ENCODE results near the gene LIMS2. TPM values are rescaled to one million over a fixed set of nuclear protein-coding genes. Genes with fewer than 3 reads are reported as not detected.

The LIMS2 gene
- total and polyA plus RNA-seq, 7 donors: 9.3 to 31.8 (median 16.4) TPM

- TF ChIP-seq, protein P1, sequence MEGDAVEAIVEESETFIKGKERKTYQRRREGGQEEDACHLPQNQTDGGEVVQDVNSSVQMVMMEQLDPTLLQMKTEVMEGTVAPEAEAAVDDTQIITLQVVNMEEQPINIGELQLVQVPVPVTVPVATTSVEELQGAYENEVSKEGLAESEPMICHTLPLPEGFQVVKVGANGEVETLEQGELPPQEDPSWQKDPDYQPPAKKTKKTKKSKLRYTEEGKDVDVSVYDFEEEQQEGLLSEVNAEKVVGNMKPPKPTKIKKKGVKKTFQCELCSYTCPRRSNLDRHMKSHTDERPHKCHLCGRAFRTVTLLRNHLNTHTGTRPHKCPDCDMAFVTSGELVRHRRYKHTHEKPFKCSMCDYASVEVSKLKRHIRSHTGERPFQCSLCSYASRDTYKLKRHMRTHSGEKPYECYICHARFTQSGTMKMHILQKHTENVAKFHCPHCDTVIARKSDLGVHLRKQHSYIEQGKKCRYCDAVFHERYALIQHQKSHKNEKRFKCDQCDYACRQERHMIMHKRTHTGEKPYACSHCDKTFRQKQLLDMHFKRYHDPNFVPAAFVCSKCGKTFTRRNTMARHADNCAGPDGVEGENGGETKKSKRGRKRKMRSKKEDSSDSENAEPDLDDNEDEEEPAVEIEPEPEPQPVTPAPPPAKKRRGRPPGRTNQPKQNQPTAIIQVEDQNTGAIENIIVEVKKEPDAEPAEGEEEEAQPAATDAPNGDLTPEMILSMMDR (IDR thresholded peaks at IDR 0.05): peak; percentile 90
- WGBS, 3 donors: 4 to 6% (median 6%) methylated on average over 7 of the region's 7 CpGs
- Histone ChIP-seq H3K36me3 (ENCODE audit: insufficient read depth in 1 of 2, low read depth in 1 of 2) (peaks cover 0 to 3% of the 10 kb centered on the region in 2 donors), H3K4me3 (no peak overlapping the region), H3K9me3 (no peaks in the 10 kb centered on the region), H3K4me1 (peaks cover 16% of the 10 kb centered on the region), H3K27me3 (ENCODE audit: insufficient read depth in 3 of 3, low read length in 2 of 3) (no peaks in the 10 kb centered on the region), H3K27ac (peak overlapping the region; percentile 15)
- intact Hi-C loops (cut with DNase I): loop anchor here (1.0 to 10.0 kb wide), 4 partner anchors 48 to 125 kb away; partner anchors contain the start of genes IWS1 (in 1 of the 2) and MYO7B (in 1 of the 2)
- DNase-seq (peak; percentile 78 to 89), ATAC-seq (peak; percentile 73 to 91 (median 86))
These were observed 25.7 kb downstream of the LIMS2 start for GRCh38 chr2:127649684-127650040.

DNA sequence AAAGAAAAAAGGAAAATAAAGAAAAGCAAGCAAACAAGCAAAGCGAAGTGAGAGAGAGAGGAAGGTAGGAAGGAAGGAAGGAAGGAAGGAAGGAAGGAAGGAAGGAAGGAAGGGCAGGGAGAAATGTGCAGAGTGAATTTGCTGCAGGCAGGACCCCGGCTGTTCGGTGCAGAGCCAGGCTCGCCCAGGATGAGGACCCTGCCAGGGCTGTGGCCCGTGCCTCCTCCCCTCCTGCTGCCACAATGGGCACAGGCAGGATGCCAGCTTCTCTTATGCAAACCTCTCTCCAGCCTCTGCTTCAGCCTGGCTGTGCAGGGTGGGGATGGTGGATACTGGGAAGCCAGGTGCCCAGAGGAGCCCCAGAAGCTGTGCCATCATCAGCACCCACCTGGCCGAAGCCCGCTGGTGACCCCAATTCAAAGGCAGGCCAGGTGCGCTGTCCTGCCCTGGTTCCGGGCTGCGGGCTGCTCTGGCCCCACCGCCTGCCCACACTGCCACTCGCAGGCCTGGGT, 26.2 kb downstream of the LIMS2 start:
- no peaks in the 10 kb centered on the region for H3K9me3 ChIP-seq
- H3K36me3 ChIP-seq (ENCODE audit: insufficient read depth in 1 of 2, low read depth in 1 of 2): peaks cover 0 to 3% of the 10 kb centered on the region in 2 donors
- H3K4me1 ChIP-seq: peaks cover 16% of the 10 kb centered on the region
- no peak overlapping the region for H3K4me3 ChIP-seq
- no peaks in the 10 kb centered on the region for H3K27me3 ChIP-seq (ENCODE audit: insufficient read depth in 3 of 3, low read length in 2 of 3)
- intact Hi-C loops (cut with DNase I): loop anchor here (1.0 to 5.0 kb wide), 2 partner anchors 48 to 58 kb away; no protein-coding TSS in a partner anchor
- peak in 1 of 4 donors; percentile 46 for ATAC-seq
- peak in 1 of 2 donors; percentile 52 for DNase-seq
- WGBS, 3 donors: 59 to 70% (median 59%) methylated on average over 11 to 12 of the region's 12 CpGs
- TF ChIP-seq, protein P1 (IDR thresholded peaks at IDR 0.05): no peak
- H3K27ac ChIP-seq: peak overlapping the region; percentile 15

DNA sequence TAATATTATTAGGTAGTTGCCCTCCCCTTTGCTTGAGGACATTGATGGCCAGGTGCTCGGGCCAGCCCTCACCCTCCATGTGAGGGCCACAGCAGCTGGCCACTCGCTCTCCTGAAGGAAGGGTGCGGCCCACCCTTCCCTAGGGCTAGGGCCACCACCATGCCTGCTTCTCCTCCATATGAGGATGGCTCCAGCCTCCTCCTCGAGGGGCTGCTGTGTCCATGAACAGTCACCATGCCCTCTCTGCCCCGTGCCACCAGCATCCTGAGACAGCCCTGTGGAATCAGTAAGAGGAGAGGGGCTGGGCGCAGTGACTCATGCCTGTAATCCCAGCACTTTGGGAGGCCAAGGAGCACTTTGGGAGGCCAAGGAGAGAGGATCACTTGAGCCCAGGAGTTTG, 27.0 kb downstream of the LIMS2 start:
- Histone ChIP-seq H3K27me3 (ENCODE audit: insufficient read depth in 3 of 3, low read length in 2 of 3) (no peaks in the 10 kb centered on the region), H3K4me3 (no peak overlapping the region), H3K27ac (no peak overlapping the region), H3K36me3 (ENCODE audit: insufficient read depth in 1 of 2, low read depth in 1 of 2) (peaks cover 0 to 3% of the 10 kb centered on the region in 2 donors), H3K4me1 (peaks cover 16% of the 10 kb centered on the region), H3K9me3 (no peaks in the 10 kb centered on the region)
- intact Hi-C loops (cut with DNase I): loop anchor here in 1 of 2 donors (5.0 kb wide), 1 partner anchor 49 kb away; no protein-coding TSS in a partner anchor
- ATAC-seq (no peak), DNase-seq (peak; percentile 13 to 23)
- TF ChIP-seq, protein P1 (IDR thresholded peaks at IDR 0.05): no peak
- 81 to 93% (median 92%) methylated on average over 6 of the region's 6 CpGs for WGBS, 3 donors

DNA sequence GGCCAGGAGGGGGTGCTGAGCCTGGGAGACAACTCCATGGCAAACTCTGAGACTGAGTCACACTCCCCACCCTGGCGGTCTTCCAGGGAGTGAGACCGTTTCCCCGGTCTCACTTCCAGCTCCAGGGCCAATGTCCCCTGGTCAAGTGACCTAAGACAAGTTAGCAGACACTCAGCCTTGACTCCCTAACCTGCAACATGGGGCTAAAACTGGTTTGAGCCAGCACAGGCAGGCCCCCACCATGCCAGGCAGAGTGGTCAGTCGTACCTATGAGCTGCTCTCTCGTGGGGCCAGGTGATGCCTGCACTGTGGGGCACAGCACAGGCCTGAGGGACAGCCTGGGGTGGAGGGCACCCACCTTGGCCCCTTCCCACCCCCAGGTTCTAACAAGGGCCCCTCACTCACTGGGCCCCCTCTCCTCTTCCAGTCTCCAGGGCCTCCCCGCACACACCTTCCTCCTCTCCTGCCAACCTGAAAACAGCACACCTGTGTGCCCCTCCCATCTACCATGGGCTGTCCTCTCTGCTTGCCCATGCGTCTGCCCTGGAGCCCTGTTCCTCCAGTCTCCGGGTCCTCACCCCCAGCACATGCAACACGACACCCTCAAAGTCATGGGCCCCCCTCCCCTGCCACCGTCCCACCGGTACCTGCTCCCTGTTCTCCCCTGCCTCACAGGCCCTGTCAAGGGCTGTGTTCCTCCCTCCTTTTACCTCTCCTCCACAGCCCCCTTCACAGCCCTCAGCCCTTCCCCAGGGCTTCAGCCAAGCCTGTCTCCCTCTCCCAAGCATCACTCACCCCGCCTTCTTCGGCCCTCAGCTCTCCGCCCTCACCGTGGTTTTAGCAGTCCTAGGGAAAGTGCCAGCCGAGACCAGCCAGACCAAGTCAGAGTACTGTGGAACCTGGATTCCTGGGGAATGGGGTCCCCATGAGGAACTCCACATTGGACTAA, 27.8 kb downstream of the LIMS2 start:
- no peaks in the 10 kb centered on the region for H3K36me3 ChIP-seq (ENCODE audit: insufficient read depth in 1 of 2, low read depth in 1 of 2)
- no peaks in the 10 kb centered on the region for H3K9me3 ChIP-seq
- DNase-seq (peak; percentile 57 to 68), ATAC-seq (peak in 1 of 4 donors; percentile 7)
- no peak overlapping the region for H3K4me3 ChIP-seq
- intact Hi-C loops (cut with DNase I): loop anchor here in 1 of 2 donors (5.0 kb wide), 1 partner anchor 50 kb away; no protein-coding TSS in a partner anchor
- H3K4me1 ChIP-seq: peaks cover 16% of the 10 kb centered on the region
- peak overlapping the region; percentile 50 for H3K27ac ChIP-seq
- no peaks in the 10 kb centered on the region for H3K27me3 ChIP-seq (ENCODE audit: insufficient read depth in 3 of 3, low read length in 2 of 3)
- WGBS, 3 donors: 71 to 78% (median 72%) methylated on average over 15 to 16 of the region's 16 CpGs
- TF ChIP-seq, protein P1 (IDR thresholded peaks at IDR 0.05): no peak
